Measurements from ENCODE around the gene LRRC45. TPM values are rescaled to one million over a fixed set of nuclear protein-coding genes. Genes with fewer than 3 reads are reported as not detected.

LRRC45 gene
- total RNA-seq, 1 donor from 2014 or later: 39.4 TPM

DNA sequence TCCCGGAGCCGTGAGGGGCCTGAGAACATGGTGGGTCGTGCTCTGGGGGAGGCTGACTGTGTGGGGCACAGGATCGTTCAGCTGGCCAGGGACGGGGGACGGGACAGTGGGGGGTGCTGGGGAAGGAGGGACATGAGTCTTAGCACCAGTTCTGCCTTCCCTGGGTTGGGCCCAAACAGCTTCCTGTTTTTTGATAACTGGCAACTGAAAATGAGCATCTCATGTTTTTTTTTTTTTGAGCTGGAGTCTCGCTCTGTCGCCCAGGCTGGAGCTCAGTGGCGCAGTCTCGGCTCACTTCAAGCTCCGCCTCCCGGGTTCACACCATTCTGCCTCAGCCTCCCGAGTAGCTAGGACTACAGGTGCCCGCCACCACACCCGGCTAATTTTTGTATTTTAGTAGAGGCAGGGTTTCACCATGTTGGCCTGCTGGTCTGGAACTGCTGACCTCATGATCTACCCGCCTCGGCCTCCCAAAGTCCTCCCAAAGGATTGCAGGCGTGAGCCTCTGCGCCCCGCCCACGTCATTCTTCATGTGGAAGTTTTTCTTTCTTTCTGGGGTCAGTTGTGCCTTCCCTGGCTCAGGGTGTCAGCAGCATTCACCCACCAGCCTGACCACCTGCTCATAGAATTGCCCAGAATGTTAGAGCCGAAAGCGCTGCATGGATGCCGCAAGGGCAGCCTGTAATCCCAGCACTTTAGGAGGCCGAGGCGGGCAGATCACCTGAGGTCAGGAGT is 39.3 kb upstream of the LRRC45 start:
- no peaks in the 10 kb centered on the region for H3K4me1 Mint-ChIP-seq (ENCODE audit: low read depth)
- no peak overlapping the region for H3K27ac Mint-ChIP-seq
- no peak overlapping the region for H3K4me3 Mint-ChIP-seq (ENCODE audit: low read depth)
- H3K36me3 Mint-ChIP-seq (ENCODE audit: insufficient read depth): peaks cover 6% of the 10 kb centered on the region
- no peak for DNase-seq (ENCODE audit: low spot score, unreplicated experiment)
- no peaks in the 10 kb centered on the region for H3K9me3 Mint-ChIP-seq (ENCODE audit: low read depth)
- H3K27me3 Mint-ChIP-seq: no peaks in the 10 kb centered on the region
- TF ChIP-seq, protein P1, sequence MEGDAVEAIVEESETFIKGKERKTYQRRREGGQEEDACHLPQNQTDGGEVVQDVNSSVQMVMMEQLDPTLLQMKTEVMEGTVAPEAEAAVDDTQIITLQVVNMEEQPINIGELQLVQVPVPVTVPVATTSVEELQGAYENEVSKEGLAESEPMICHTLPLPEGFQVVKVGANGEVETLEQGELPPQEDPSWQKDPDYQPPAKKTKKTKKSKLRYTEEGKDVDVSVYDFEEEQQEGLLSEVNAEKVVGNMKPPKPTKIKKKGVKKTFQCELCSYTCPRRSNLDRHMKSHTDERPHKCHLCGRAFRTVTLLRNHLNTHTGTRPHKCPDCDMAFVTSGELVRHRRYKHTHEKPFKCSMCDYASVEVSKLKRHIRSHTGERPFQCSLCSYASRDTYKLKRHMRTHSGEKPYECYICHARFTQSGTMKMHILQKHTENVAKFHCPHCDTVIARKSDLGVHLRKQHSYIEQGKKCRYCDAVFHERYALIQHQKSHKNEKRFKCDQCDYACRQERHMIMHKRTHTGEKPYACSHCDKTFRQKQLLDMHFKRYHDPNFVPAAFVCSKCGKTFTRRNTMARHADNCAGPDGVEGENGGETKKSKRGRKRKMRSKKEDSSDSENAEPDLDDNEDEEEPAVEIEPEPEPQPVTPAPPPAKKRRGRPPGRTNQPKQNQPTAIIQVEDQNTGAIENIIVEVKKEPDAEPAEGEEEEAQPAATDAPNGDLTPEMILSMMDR (IDR thresholded peaks at IDR 0.05; ENCODE audit: unreplicated experiment): no peak

DNA sequence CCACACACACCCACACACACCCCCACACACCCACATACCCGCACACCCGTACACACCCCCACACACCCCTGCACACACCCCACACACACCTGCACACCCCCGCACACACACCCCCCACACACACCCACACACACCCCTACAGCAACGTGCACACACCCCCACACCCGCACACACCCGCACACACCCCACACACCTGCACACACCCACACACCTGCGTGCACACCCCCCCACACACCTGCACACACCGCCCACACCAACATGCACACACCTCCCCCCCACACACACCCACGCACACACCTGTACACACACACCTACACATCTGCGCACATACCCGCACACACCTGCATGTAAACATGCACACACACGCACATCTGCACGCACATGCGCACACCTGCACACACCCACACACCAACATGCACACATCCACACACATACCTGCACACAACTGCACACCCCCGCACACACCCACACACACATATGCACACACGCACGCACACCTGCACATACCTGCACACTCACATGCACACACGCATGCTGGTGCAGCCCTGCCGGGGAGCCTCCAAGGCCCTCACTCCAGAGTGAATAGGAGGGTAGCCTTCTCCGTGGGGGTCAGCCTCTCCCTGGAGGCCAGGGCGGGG is 38.2 kb upstream of the LRRC45 start:
- TF ChIP-seq, protein P1 (IDR thresholded peaks at IDR 0.05; ENCODE audit: unreplicated experiment): no peak
- H3K27me3 Mint-ChIP-seq: no peaks in the 10 kb centered on the region
- H3K36me3 Mint-ChIP-seq (ENCODE audit: insufficient read depth): peaks cover 6% of the 10 kb centered on the region
- H3K4me3 Mint-ChIP-seq (ENCODE audit: low read depth): no peak overlapping the region
- peak overlapping the region; percentile 25 for H3K27ac Mint-ChIP-seq
- no peak for DNase-seq (ENCODE audit: low spot score, unreplicated experiment)
- no peaks in the 10 kb centered on the region for H3K4me1 Mint-ChIP-seq (ENCODE audit: low read depth)
- no peaks in the 10 kb centered on the region for H3K9me3 Mint-ChIP-seq (ENCODE audit: low read depth)

DNA sequence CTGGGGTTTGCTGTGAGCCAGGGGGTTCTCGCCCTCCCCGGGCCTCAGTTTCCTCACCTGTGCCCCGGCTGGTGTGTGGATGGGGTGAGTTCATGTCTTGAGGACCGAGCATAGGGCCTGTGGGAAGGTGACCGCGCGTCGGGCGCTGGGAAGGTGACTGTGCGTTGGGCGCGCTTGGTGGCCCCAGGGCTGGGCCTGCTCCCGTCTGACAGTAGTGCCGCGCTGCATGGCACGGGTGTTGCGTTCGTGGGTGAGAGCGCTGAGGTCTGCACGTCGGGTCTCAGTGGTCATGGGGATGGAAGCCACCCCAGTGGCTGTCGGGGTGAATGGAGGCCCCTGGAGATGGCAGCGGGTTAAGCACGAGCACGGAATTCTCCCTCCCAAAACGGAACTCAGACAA is 36.5 kb upstream of the LRRC45 start:
- H3K4me3 Mint-ChIP-seq (ENCODE audit: low read depth): no peak overlapping the region
- H3K27me3 Mint-ChIP-seq: no peaks in the 10 kb centered on the region
- H3K4me1 Mint-ChIP-seq (ENCODE audit: low read depth): no peaks in the 10 kb centered on the region
- H3K9me3 Mint-ChIP-seq (ENCODE audit: low read depth): no peaks in the 10 kb centered on the region
- TF ChIP-seq, protein P1 (IDR thresholded peaks at IDR 0.05; ENCODE audit: unreplicated experiment): no peak
- no peak overlapping the region for H3K27ac Mint-ChIP-seq
- H3K36me3 Mint-ChIP-seq (ENCODE audit: insufficient read depth): peaks cover 10% of the 10 kb centered on the region
- DNase-seq (ENCODE audit: low spot score, unreplicated experiment): no peak

DNA sequence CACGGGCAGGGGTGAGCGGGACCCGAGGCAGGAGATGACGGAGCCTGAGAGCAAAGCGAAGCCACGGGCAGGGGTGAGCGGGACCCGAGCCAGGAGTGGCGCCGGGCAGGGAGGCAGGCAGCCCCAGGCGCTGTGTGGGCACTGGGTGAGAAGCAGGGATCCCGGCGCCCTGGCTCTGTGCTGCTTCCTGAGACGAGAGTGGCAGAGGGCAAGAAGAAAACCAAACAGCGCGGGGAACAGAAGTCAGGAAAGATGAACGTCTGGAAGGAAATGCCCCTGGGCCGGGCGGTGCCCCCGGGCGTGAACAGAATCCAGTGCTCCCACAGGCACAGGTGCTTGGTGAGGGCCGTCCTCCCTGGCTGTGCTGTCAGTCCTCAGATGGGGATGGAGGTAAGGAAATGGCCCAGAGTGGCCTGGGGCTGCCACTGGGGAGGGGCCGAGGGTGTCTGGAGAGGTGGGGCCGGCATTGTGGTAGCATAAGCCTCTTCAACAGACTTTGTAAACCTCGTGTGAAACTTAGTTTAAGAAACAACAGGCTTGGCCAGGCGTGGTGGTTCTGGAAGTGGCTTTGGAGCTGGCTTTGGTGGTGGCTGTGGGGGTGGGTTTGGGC is 35.8 kb upstream of the LRRC45 start:
- TF ChIP-seq, protein P1 (IDR thresholded peaks at IDR 0.05; ENCODE audit: unreplicated experiment): no peak
- Mint-ChIP-seq H3K4me3 (ENCODE audit: low read depth) (no peak overlapping the region), H3K4me1 (ENCODE audit: low read depth) (no peaks in the 10 kb centered on the region), H3K36me3 (ENCODE audit: insufficient read depth) (peaks cover 10% of the 10 kb centered on the region), H3K27ac (no peak overlapping the region), H3K9me3 (ENCODE audit: low read depth) (no peaks in the 10 kb centered on the region), H3K27me3 (no peaks in the 10 kb centered on the region)
- no peak for DNase-seq (ENCODE audit: low spot score, unreplicated experiment)

GRCh38 chr17:81990836-81991683 is 32.0 kb upstream of the LRRC45 start:
- Mint-ChIP-seq H3K36me3 (ENCODE audit: insufficient read depth) (peaks cover 7% of the 10 kb centered on the region), H3K27ac (no peak overlapping the region), H3K9me3 (ENCODE audit: low read depth) (no peaks in the 10 kb centered on the region), H3K27me3 (no peaks in the 10 kb centered on the region), H3K4me1 (ENCODE audit: low read depth) (peaks cover 2% of the 10 kb centered on the region), H3K4me3 (ENCODE audit: low read depth) (no peak overlapping the region)
- TF ChIP-seq, protein P1 (IDR thresholded peaks at IDR 0.05; ENCODE audit: unreplicated experiment): no peak
- no peak for DNase-seq (ENCODE audit: low spot score, unreplicated experiment)
